ENCODE data around the gene HPS1.

HPS1 gene

DNA sequence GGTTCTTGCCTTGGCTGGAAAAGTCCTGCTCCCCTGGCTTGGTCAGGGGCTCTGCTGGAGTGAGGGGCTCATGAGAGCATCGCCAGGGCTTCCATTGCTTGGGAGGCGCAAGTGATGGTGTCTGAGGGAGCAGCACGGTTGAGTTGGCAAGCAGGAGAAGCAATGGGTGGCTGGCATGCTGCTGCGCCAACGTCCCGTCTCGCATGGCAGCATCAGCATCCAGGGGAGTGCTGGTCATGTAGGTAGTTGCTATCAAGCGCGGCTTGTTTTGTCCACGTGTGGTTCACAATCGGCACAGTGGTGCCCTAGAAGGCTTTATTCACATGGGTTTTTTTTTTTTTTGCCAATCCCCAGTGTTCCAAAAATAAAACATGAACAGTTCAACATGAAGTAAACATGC lies 35.6 kb downstream of the HPS1 start:
- no peak for DNase-seq

DNA sequence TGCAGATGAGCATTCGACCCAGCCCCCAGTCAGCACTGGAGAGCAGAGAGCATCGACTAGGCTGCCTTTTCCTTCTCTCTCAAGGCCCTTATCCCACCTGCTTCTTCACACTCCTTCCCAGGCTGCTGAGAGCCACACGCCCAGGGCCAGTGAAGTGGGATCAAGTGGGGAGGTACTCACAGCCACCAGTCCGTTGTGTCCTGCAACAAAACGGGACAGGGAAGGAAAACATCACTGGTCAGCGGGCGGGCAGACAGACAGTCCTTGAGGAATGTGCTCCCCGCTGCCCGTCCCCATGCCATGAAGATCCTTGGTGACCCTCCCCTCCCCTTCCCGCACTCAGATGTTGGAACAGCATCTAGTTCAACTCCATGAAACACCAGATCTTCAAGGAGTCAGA lies 36.0 kb downstream of the HPS1 start:
- no peak for DNase-seq

DNA sequence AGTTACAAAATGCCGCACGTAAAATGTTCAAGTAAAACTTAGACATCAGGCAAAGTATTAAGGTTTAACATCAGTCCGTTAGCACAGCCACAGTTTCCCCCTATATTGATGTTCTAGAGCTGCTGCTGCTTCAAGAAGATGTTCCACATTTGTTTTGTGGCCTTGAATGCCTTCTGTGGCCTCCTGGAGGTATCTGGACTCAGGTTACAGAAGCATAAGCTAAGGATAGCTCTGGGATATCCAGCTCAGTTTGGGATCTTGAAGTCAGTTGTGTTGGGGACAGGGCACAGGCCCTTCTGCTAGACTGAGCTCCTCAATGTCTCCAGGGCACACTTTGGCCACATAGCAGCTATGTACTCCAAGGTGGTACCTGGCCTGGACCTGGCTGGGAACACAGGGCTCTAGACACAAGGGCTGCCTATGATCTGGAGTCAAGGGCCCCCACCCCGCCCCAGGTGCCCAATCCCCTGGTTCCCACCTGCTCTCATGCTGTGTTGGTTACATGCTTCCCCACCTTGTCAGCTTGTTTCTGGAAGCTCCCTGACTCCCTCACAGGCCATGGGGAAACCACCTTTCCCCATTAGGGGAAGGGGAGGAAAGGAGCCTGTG lies 36.5 kb downstream of the HPS1 start:
- DNase-seq = no peak

DNA sequence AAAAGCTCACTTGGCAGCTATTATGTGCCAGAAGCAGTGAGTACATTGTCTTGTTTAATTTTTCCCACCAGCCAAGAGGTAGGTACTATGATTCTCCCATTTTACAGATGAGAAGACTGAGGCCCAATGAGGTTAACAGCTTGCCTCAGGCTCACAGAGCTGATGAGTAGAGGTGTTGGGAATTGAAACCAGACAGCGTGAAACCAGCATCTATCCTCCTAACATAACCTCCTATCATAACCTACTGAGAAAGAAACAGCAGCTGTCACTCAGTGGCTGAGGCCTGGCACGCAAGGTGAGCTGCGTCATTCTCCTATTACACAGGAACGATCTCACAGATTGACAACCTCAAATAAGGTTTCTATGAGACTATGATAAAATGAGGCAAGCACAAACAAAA lies 37.9 kb downstream of the HPS1 start:
- DNase-seq = no peak

- DNase-seq = no peak
Measured at GRCh38 chr10:98407744-98408241, 38.9 kb downstream of the HPS1 start.

- DNase-seq = no peak
Measured at GRCh38 chr10:98407017-98407743, 39.6 kb downstream of the HPS1 start.

GRCh38 chr10:98405422-98405821 lies 41.3 kb downstream of the HPS1 start:
- no peak for DNase-seq

DNA sequence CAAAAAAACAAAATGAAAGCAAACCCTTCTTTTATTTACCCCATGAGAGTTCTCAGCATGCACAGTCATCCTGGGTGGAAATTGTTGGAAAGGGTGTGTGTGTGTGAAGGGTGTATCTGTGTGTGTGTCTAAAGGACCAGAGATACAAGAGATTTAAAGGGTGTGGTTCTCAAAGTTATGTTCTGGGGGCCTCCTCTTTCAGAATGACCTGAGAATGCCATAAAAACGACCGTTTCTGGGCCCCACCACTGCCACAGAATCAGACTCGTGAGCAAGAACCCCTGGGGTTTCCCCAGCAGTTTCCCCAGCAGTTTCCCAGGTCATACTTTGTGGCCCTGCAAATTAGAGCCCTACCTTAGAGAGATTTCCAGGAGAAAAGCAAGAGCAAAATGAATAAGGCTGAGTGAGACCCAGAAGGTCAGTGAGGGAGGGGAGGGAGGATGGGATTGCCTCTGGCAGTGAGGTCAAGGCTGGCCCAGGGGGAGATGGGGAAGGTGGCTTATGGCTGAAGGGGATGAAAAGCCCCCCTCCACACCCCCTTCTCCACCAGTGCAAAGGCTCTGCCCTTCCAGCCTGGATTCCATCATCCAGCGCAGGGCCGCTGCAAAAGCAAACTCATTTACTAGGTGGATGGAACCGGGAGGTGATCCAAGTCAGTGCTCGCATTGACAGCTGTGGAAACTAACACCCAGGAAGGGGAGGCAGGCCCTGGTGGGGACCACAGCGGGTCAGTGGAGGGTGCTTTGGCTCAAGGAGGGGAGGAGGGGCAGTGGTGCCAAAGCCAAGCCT lies 42.0 kb downstream of the HPS1 start:
- DNase-seq = no peak

DNA sequence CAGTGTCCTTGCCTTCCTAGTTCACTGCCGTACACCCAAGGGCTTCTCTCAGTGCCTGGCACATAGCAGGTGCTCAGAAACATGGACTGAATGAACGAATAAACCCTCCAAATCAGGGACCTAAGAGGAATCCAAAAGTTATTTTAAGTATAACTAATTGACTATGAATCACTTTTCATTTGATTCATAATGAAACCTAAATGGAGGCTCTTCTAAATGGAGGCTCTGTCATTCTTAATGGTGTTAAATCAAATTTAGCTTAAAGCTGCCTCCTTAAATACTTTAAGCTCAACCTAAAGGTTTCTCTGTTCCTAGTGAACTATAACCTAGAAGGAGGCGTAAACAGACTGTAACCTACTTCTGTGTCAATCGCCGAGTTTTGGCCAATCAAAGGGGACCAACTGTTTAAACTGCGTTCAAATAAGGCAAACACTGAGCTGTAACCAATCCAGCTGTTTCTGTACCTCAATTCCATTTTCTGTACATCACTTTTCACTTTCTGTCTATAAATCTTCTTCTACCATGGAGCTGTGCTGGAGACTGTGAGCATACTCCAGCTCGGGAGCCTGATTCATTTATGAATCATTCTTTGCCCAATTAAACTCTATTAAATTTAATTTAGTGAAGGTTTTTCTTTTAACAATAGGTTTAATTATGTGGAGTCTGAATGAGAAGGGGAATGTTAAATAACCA lies 42.8 kb downstream of the HPS1 start:
- no peak for DNase-seq

- DNase-seq = no peak
Measured at GRCh38 chr10:98402931-98403718, 43.6 kb downstream of the HPS1 start.

DNA sequence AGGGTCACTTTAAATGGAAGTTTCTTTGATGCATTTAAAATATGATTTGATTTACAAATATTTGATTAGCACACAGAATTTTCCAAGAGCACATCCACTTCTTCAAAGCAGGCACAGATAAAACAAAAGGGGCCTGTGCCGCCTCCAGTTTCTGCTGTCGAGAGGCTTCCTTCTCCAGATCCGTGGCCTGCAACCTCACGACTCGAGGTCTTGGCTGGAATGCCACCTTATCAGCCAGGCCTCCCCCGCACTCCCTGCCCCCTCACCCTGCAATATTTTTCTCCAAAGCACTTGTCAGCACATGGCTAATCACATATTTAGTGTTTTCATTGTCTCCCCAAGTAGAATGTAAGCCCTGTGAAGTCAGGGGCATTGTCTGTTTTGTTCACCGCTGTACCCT lies 44.3 kb downstream of the HPS1 start:
- no peak for DNase-seq

DNA sequence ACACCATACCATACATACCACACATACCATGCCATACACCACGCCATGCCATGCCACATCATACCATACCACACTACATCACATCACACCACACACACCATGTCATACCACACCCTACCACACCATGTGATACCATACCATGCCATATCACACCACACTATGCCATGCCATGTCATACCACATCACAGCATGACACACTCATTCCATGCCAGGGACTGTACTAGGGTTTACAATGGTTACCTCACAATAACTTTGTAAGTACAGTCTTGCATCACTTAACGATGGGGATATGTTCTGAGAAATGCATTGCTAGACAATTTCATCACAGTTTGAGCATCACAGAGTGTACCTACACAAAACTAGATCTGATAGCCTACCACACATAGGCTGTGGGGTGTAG lies 46.3 kb downstream of the HPS1 start:
- no peak for DNase-seq

GRCh38 chr10:98399784-98400183 lies 47.0 kb downstream of the HPS1 start:
- no peak for DNase-seq

DNA sequence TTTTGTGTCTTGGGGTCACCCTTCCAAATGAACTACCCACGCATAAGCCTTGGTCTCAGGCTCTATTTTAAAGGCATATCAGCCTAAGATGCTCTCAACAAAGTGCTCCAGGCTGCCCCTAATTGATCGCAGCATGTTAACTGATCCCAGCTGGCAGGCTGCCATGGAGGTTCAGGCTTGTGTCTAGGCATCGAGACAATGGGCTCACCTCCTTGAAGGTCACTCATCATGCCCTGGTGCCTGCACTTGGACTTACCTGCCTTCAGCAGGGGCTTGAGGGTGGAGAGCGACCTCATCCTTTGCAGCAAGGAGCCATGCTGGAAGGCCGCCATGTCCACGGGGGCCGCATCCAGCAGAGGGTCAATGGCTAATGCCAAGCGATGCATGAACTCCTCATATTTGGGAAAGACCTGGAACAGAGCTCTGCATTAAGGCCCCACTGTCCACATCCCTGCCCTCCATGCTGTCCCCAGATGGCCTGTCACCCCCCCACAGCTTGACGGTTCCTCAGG lies 49.6 kb downstream of the HPS1 start:
- no peak for DNase-seq

- DNase-seq = no peak
Measured at GRCh38 chr10:98396096-98397063, 50.4 kb downstream of the HPS1 start.

DNA sequence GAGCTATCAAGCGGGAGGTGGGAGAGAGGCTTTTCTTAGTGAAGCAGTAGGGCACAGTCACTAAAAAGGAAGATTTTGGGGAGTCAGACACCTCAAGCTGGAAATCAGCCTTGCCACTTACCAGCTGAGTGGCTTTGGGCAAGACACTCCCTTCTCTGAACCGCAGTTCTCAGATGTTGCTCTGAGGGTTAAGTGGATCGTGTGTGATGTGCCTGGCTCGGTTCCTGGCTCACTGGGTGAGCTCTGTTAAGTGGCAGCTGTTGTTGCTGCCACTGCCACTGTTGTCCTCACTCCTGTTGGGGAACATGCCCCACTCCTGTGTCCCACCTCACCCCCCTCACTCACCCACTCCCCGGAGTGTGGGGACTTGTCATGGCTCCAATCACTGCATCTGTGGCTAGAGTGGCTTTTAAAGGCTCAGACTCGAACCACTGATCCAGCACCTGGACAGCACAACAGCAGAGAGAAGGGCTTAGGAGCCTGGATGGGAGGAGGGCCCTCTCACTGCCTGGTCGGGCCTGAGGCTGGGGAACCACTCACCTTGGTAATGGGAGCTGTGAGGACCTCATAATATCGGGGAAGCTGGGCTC lies 51.8 kb downstream of the HPS1 start:
- no peak for DNase-seq

DNA sequence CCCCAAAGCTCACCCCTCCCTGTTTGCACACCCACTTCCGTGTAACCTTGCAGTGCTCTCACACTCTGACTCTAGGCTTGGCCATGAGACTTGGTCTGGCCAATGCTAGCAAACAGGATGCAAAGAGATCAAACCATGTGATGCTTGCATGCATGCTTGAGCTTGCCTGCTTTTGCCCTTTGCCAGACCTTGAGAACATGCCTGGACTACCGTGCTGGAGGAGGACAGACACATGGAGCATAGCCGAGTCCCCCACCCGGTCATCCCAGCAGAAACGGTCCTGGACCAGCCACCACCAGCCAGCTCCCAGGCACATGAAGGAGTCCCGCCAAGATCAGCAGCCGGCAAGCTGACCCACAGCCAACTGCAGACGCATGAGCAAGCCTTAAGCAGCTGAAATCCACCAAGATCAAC lies 55.1 kb downstream of the HPS1 start:
- peak; percentile 11 for DNase-seq

- no peak for DNase-seq
Measured at GRCh38 chr10:98391065-98391464, 55.7 kb downstream of the HPS1 start.

DNA sequence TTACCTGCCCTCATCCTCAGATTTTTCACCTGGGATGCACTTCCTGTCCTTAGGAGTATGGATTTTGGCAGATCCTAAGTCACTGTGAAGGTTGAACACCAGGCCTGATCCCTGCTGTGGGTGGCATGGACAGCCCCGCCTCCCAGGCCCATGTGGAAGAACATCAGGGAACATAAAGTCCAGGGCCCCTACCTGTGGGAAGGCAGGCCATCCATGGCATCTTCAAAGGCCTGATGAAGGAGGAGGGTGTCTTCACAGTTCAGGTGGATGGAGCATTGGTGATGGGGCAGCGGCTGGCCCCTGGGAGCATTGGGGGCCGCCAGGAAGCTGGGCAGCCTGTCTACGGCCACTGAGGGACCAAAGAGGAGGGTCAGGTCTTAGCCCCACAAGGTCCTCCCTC lies 56.3 kb downstream of the HPS1 start:
- DNase-seq = no peak

- no peak for DNase-seq
Measured at GRCh38 chr10:98389398-98389797, 57.3 kb downstream of the HPS1 start.
